HG02759 (cell line): ENCODE measurements around the gene F13B.
"Not testable (repeated sequence)": the region's sequence is repeated elsewhere in the genome, so short reads cannot be mapped to it uniquely, and the experiment has no call there.

Experiments used
- ATAC-seq: cut with Tn5 transposase; IDR thresholded peaks from one replicate; pipeline ENCODE4 v1.9.1; 2021; ENCODE audit warnings: mild to moderate bottlenecking, moderate library complexity; ENCODE audit not compliant: unreplicated experiment

F13B gene

GRCh38 chr1:197066719-197067456 lies at the start of gene F13B:
TSS of gene F13B (minus strand) at chr1:197067260. CDS start at chr1:197067223, 37 bp downstream.
- no peak for ATAC-seq

GRCh38 chr1:197116156-197116555 lies 49.1 kb upstream of the F13B start:
- no peak for ATAC-seq

GRCh38 chr1:197106869-197107268 lies 39.8 kb upstream of the F13B start:
- no peak for ATAC-seq

GRCh38 chr1:197103300-197103699 lies 36.2 kb upstream of the F13B start:
- ATAC-seq = no peak

GRCh38 chr1:197101978-197102377 lies 34.9 kb upstream of the F13B start:
- ATAC-seq = no peak

- ATAC-seq = no peak
Measured at GRCh38 chr1:197100677-197101076, 33.6 kb upstream of the F13B start.

GRCh38 chr1:197099444-197099843 lies 32.4 kb upstream of the F13B start:
- ATAC-seq = no peak

GRCh38 chr1:197096971-197097370 lies 29.9 kb upstream of the F13B start:
- not testable (repeated sequence) for ATAC-seq

- ATAC-seq = no peak
Measured at GRCh38 chr1:197096137-197096536, 29.1 kb upstream of the F13B start.

- no peak for ATAC-seq
Measured at GRCh38 chr1:197093226-197093885, 26.3 kb upstream of the F13B start.

- ATAC-seq = no peak
Measured at GRCh38 chr1:197092491-197093023, 25.5 kb upstream of the F13B start.

- ATAC-seq = no peak
Measured at GRCh38 chr1:197083474-197083873, 16.4 kb upstream of the F13B start.

GRCh38 chr1:197081117-197081753 lies 14.2 kb upstream of the F13B start:
- no peak for ATAC-seq

- no peak for ATAC-seq
Measured at GRCh38 chr1:197080323-197080722, 13.3 kb upstream of the F13B start.

- no peak for ATAC-seq
Measured at GRCh38 chr1:197076585-197076984, 9.5 kb upstream of the F13B start.

GRCh38 chr1:197073978-197074377 lies 6.9 kb upstream of the F13B start:
- ATAC-seq = no peak

- ATAC-seq = no peak
Measured at GRCh38 chr1:197067457-197067818, 378 bp upstream of the F13B start.

- no peak for ATAC-seq
Measured at GRCh38 chr1:197066277-197066676, 783 bp downstream of the F13B start.

GRCh38 chr1:197065559-197065958 lies 1.5 kb downstream of the F13B start:
- ATAC-seq = no peak

- peak; percentile 41 for ATAC-seq
Measured at GRCh38 chr1:197063212-197063611, 3.8 kb downstream of the F13B start.

GRCh38 chr1:197062692-197063091 lies 4.4 kb downstream of the F13B start:
- peak; percentile 93 for ATAC-seq

GRCh38 chr1:197049100-197049499 lies 18.0 kb downstream of the F13B start:
- no peak for ATAC-seq
